ENCODE results near the gene TRIM50.
"Not testable (repeated sequence)": the region's sequence is repeated elsewhere in the genome, so short reads cannot be mapped to it uniquely, and the experiment has no call there.

DNA sequence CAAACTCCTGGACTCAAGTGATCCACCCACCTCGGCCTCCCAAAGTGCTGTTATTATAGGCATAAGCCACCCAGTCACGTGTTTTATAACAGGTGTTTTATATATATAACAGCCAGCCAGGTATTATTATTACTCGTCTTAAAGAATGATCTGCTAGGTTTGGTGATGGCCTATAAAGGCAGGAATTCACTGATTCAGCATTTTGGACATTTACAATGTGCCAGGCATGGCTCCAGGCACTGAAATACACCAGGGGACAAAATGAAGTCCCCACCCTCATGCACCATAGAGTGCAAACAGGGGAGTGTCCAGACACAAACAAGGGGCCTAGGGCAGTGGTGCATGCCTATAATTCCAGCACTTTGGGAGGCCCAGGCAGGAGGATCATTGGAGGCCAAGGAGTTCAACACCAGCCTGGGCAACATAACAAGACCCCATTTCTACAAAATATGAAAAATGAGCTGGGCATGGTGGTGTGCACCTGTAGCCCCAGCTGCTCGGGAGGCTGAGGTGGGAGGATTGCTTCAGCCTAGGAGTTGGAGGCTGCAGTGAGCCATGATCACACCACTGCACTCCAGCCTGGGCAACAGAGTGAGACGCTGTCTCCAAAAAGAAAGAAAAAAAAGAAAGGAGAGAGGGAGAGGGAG, 4.3 kb downstream of the TRIM50 start:
- not testable (repeated sequence) for TF ChIP-seq POLR2A, EP300, POLR2AphosphoS5 (IDR thresholded peaks at IDR 0.05)
- TF ChIP-seq, protein P1, sequence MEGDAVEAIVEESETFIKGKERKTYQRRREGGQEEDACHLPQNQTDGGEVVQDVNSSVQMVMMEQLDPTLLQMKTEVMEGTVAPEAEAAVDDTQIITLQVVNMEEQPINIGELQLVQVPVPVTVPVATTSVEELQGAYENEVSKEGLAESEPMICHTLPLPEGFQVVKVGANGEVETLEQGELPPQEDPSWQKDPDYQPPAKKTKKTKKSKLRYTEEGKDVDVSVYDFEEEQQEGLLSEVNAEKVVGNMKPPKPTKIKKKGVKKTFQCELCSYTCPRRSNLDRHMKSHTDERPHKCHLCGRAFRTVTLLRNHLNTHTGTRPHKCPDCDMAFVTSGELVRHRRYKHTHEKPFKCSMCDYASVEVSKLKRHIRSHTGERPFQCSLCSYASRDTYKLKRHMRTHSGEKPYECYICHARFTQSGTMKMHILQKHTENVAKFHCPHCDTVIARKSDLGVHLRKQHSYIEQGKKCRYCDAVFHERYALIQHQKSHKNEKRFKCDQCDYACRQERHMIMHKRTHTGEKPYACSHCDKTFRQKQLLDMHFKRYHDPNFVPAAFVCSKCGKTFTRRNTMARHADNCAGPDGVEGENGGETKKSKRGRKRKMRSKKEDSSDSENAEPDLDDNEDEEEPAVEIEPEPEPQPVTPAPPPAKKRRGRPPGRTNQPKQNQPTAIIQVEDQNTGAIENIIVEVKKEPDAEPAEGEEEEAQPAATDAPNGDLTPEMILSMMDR (IDR thresholded peaks at IDR 0.05), result not testable (repeated sequence)
